K562 (cell line): ENCODE data around the gene MSN. TPM values are rescaled to one million over a fixed set of nuclear protein-coding genes. Genes with fewer than 3 reads are reported as not detected.

Experiments used
- ATAC-seq: fragments of 200-7000 bp; cut with Tn5 transposase; 3 replicates; pipeline ENCODE4 v1.9.1; 2020; ENCODE audit warnings: moderate library complexity
- BruUV-seq: library from RNA; stranded (reverse); fragments of 400-500 nt; replicated peaks from 2 replicates; lab custom pipeline; 2021; lab: Mats Ljungman, UMichigan
- CTCF ChIA-PET: fragments of 300-600 bp; formaldehyde crosslinking; extraction: SDS; loops from one replicate; lab custom pipeline; 2021; ENCODE audit warnings: low intra/inter-chr PET ratio; lab: Yijun Ruan, JAX
- POLR2A ChIA-PET: fragments of 300-600, 350-650 bp; sonication (Branson Sonifier 250); formaldehyde crosslinking; extraction: SDS; loops from one replicate; lab custom pipeline; 2021; ENCODE audit warnings: antibody characterized with exemption, inconsistent platforms; lab: Yijun Ruan, JAX
- DNase-seq, 4 experiments: peaks; one replicate each; pipeline versions ENCODE4 v3.0.0 to v3.0.0-alpha.2; 2011 to 2018; ENCODE audit warnings: low spot score in 3 of 4, mixed read lengths in 3 of 4; ENCODE audit errors: extremely low read depth in 1 of 4
- FAIRE-seq: peaks from 2 replicates; lab custom pipeline; 2011; peaks lifted over from hg19 to GRCh38; lab: Jason Lieb, UNC
- H2AFZ ChIP-seq: 2 replicates; pipeline ENCODE4 v1.6.0; 2011; ENCODE audit warnings: low read depth, low read length, control low read depth, inconsistent platforms
- H3K27ac ChIP-seq: fragments of 200-600 bp; 3 replicates; pipeline ENCODE4 v1.8.0; 2011; ENCODE audit warnings: low read depth, mild to moderate bottlenecking, control low read depth, inconsistent platforms, low read length, moderate library complexity, mixed read lengths; ENCODE audit errors: extremely low read depth
- H3K27me3 ChIP-seq, 2 experiments: fragments of 300-600 bp in 1 of 2; 2 replicates in 1 of 2; 3 replicates in 1 of 2; pipeline versions ENCODE4 v1.6.0 to v1.8.0; 2011; ENCODE audit warnings: inconsistent platforms in 2 of 2, low read length in 2 of 2, mild to moderate bottlenecking in 1 of 2, mixed read lengths in 1 of 2, moderate library complexity in 1 of 2; ENCODE audit not compliant: control insufficient read depth in 2 of 2, insufficient read depth in 2 of 2
- H3K36me3 ChIP-seq: fragments of 300-600 bp; 3 replicates; pipeline ENCODE4 v1.8.0; 2011; ENCODE audit warnings: mild to moderate bottlenecking, low read length, inconsistent platforms; ENCODE audit not compliant: control insufficient read depth, insufficient read depth
- H3K4me1 ChIP-seq, 2 experiments: fragments of 200-600 bp in 1 of 2; replicated peaks in 1 of 2; 2 replicates in 1 of 2; 3 replicates in 1 of 2; pipeline versions ENCODE4 v1.5.1 to v1.8.0; 2011; ENCODE audit warnings: inconsistent platforms in 2 of 2, low read length in 2 of 2, mild to moderate bottlenecking in 1 of 2, mixed read lengths in 1 of 2, moderate library complexity in 1 of 2; ENCODE audit not compliant: control insufficient read depth in 2 of 2, insufficient read depth in 2 of 2
- H3K4me2 ChIP-seq: 2 replicates; pipeline ENCODE4 v1.6.1; 2011; ENCODE audit warnings: low read length, control low read depth, inconsistent platforms, mixed read lengths; ENCODE audit not compliant: insufficient read depth
- H3K4me3 ChIP-seq: fragments of 200-600 bp; sonication (generic), shearing (Covaris generic); 2 replicates; pipeline ENCODE4 v1.5.1; 2016; ENCODE audit warnings: control low read depth, inconsistent platforms
- H3K79me2 ChIP-seq: fragments of 200-600 bp; 3 replicates; pipeline ENCODE4 v1.8.0; 2011; ENCODE audit warnings: low read length, inconsistent platforms; ENCODE audit not compliant: control insufficient read depth, insufficient read depth
- H3K9ac ChIP-seq, 2 experiments: 2 replicates each; pipeline versions ENCODE4 v1.6.0 to v1.6.1; 2011; ENCODE audit warnings: low read depth in 2 of 2, low read length in 2 of 2, control low read depth in 1 of 2, inconsistent platforms in 1 of 2, mild to moderate bottlenecking in 1 of 2, mixed read lengths in 1 of 2; ENCODE audit not compliant: insufficient read depth in 1 of 2
- H3K9me1 ChIP-seq: one replicate; pipeline ENCODE4 v1.6.0; 2011; ENCODE audit warnings: inconsistent platforms, mild to moderate bottlenecking, low read length, moderate library complexity; ENCODE audit not compliant: control insufficient read depth, insufficient read depth
- H3K9me3 ChIP-seq: replicated peaks from 2 replicates; pipeline ENCODE4 v1.5.1; 2011; ENCODE audit warnings: low read depth, low read length, inconsistent platforms; ENCODE audit not compliant: control insufficient read depth, insufficient read depth
- H4K20me1 ChIP-seq: replicated peaks from 2 replicates; pipeline ENCODE4 v1.6.1; 2011; ENCODE audit warnings: low read length, inconsistent platforms, mixed read lengths; ENCODE audit not compliant: control insufficient read depth, insufficient read depth
- HDAC8 ChIP-seq: fragments of 450-650 bp; IDR thresholded peaks from 2 replicates; pipeline ENCODE4 v1.6.1; 2016; ENCODE audit warnings: mild to moderate bottlenecking, missing genetic modification characterization, moderate library complexity, missing compliant biosample characterization
- HNRNPLL ChIP-seq: fragments of 200-400 bp; formaldehyde crosslinking; IDR thresholded peaks from 2 replicates; pipeline ENCODE4 v1.6.1; 2017; ENCODE audit warnings: low read length, low read depth, mild to moderate bottlenecking; ENCODE audit not compliant: poor library complexity, severe bottlenecking
- IFI16 ChIP-seq: fragments of 250-450 bp; sonication (Bioruptor Pico); IDR thresholded peaks from 2 replicates; pipeline ENCODE4 v2.1.2; 2022; ENCODE audit warnings: mild to moderate bottlenecking, inconsistent platforms
- TAF1 ChIP-seq: IDR thresholded peaks from 2 replicates; pipeline ENCODE4 v1.6.1; 2011; ENCODE audit warnings: mild to moderate bottlenecking, low read length, moderate library complexity; ENCODE audit not compliant: insufficient read depth, control insufficient read depth, severe bottlenecking; ENCODE audit errors: extremely low read depth
- THRAP3 ChIP-seq: fragments of 450-650 bp; IDR thresholded peaks from 2 replicates; pipeline ENCODE4 v1.6.1; 2016; ENCODE audit warnings: mild to moderate bottlenecking, inconsistent platforms, borderline replicate concordance
- ZNF318 ChIP-seq, 2 experiments: fragments of 450-650 bp; IDR thresholded peaks; 2 replicates each; pipeline ENCODE4 v1.6.1; 2016; ENCODE audit warnings: mild to moderate bottlenecking in 2 of 2, borderline replicate concordance in 1 of 2, low read depth in 1 of 2, moderate library complexity in 1 of 2
- WGBS: fragments of 100-300 bp; shearing (Covaris generic); methylation state at CpG from one replicate; pipeline ENCODE4 v1.1.6; 2016; ENCODE audit warnings: low coverage, mixed read lengths; ENCODE audit not compliant: insufficient coverage; ENCODE audit errors: missing lambda C conversion rate; 5-methylcytosine and 5-hydroxymethylcytosine counted together
- in situ Hi-C: fragments of 300-500 bp; cut with MboI; formaldehyde crosslinking; loops from 4 replicates; pipeline ENCODE4 v1.15.0; 2018; ENCODE audit warnings: inconsistent platforms, mixed read lengths
- intact Hi-C: fragments of 100-400 bp; cut with micrococcal nuclease; formaldehyde crosslinking; loops from 2 replicates; pipeline ENCODE4 v1.14.2; 2022
- polyA plus RNA-seq, 8 experiments: library from polyadenylated mRNA; depleted of rRNA in 4 of 8; stranded (reverse) in 5 of 8; unstranded in 3 of 8; fragments of >200 nt; fragmentation: Nextera tagmentation in 2 of 8; fragmentation: Illumina TruSeq in 1 of 8; extraction: Ambion mirVana in 2 of 8; extraction: Trizol in 1 of 8; gene quantifications; 2 replicates each; pipeline versions ENCODE4 v1.2.1 to v1.2.3, GENCODE V29; 2011 to 2014; ENCODE audit warnings: inconsistent platforms in 1 of 8, missing spikeins in 1 of 8
- total RNA-seq, 7 experiments: library from RNA; depleted of rRNA in 6 of 7; stranded (reverse); fragments of >200 nt in 6 of 7; fragmentation: Illumina TruSeq in 2 of 7; extraction: Trizol in 2 of 7; gene quantifications; 2 replicates each; pipeline versions ENCODE4 v1.2.1 to v1.2.3, GENCODE V29; 2011 to 2021; ENCODE audit warnings: low replicate concordance in 1 of 7
- TF ChIP-seq, protein P1 (sequence below): fragments of 250-450 bp; sonication (Bioruptor Pico); IDR thresholded peaks from 2 replicates; pipeline ENCODE4 v1.4.0; 2020; ENCODE audit warnings: mild to moderate bottlenecking, moderate library complexity, borderline replicate concordance
- TF ChIP-seq, protein P2 (sequence below): fragments of 450-650 bp; formaldehyde crosslinking; IDR thresholded peaks from 2 replicates; pipeline ENCODE4 v1.4.0; 2022; ENCODE audit warnings: mild to moderate bottlenecking, moderate library complexity

MSN gene
- total and polyA plus RNA-seq, 9 of the 15 experiments (the other 6 are each of a cell fraction or from before 2014, with no cell fraction given), result 128 to 486 (median 237) TPM

GRCh38 chrX:65752294-65752693 lies 84.8 kb downstream of the MSN start:
- Histone ChIP-seq H4K20me1 (no peaks in the 10 kb centered on the region), H3K4me1 (no peaks in the 10 kb centered on the region; a peak in 1 of 5 replicates), H3K27me3 (no peaks in the 10 kb centered on the region), H3K27ac (no peak overlapping the region), H3K9ac (no peak overlapping the region), H3K9me1 (no peaks in the 10 kb centered on the region), H2AFZ (no peak overlapping the region), H3K79me2 (no peaks in the 10 kb centered on the region), H3K4me3 (no peak overlapping the region), H3K4me2 (no peak overlapping the region), H3K36me3 (no peaks in the 10 kb centered on the region), H3K9me3 (no peaks in the 10 kb centered on the region)
- DNase-seq (no peak), FAIRE-seq (no peak), ATAC-seq (no peak)
- BruUV-seq, result no TSS peak
- WGBS, result 15% methylated on average over 3 of the region's 3 CpGs
- ChIA-PET POLR2A (interaction anchor here (0.6 to 0.7 kb wide), 2 partner anchors 343 to 555 kb away, joined by 3 read pairs; no protein-coding TSS in a partner anchor), CTCF (interaction anchor here (0.6 kb wide), 1 partner anchor 548 kb away, joined by 3 read pairs; no protein-coding TSS in a partner anchor)
- in situ Hi-C loops (no loop called here), intact Hi-C loops (no loop called here)
- TF ChIP-seq, protein P1, sequence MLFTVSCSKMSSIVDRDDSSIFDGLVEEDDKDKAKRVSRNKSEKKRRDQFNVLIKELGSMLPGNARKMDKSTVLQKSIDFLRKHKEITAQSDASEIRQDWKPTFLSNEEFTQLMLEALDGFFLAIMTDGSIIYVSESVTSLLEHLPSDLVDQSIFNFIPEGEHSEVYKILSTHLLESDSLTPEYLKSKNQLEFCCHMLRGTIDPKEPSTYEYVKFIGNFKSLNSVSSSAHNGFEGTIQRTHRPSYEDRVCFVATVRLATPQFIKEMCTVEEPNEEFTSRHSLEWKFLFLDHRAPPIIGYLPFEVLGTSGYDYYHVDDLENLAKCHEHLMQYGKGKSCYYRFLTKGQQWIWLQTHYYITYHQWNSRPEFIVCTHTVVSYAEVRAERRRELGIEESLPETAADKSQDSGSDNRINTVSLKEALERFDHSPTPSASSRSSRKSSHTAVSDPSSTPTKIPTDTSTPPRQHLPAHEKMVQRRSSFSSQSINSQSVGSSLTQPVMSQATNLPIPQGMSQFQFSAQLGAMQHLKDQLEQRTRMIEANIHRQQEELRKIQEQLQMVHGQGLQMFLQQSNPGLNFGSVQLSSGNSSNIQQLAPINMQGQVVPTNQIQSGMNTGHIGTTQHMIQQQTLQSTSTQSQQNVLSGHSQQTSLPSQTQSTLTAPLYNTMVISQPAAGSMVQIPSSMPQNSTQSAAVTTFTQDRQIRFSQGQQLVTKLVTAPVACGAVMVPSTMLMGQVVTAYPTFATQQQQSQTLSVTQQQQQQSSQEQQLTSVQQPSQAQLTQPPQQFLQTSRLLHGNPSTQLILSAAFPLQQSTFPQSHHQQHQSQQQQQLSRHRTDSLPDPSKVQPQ, result no peak
- TF ChIP-seq IFI16 (CRISPR knock-in tag) (no peak), HDAC8 (tag) (no peak), THRAP3 (no peak), HNRNPLL (no peak), TAF1 (no peak), ZNF318 (IDR thresholded peaks at IDR 0.05; ENCODE audit: borderline replicate concordance in 1 of 2, low read depth in 1 of 2) (no peak)
- TF ChIP-seq, protein P2, sequence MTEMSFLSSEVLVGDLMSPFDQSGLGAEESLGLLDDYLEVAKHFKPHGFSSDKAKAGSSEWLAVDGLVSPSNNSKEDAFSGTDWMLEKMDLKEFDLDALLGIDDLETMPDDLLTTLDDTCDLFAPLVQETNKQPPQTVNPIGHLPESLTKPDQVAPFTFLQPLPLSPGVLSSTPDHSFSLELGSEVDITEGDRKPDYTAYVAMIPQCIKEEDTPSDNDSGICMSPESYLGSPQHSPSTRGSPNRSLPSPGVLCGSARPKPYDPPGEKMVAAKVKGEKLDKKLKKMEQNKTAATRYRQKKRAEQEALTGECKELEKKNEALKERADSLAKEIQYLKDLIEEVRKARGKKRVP (CRISPR knock-in tag), result no peak
